Measurements from ENCODE around the gene IRAK3. TPM values are rescaled to one million over a fixed set of nuclear protein-coding genes. Genes with fewer than 3 reads are reported as not detected.
A peak's percentile ranks its signal among the peaks of the same experiment; 100 is the strongest.
"Not testable (repeated sequence)": the region's sequence is repeated elsewhere in the genome, so short reads cannot be mapped to it uniquely, and the experiment has no call there.

Gene IRAK3
- polyA plus RNA-seq, 4 donors = 2.7 to 4.6 (median 3.7) TPM

GRCh38 chr12:66297923-66298322 lies 108.9 kb downstream of the IRAK3 start:
- no peak for DNase-seq (ENCODE audit: low read depth in 4 of 4, low spot score in 3 of 4)

- peak; percentile 91 to 95 (median 94) for DNase-seq (ENCODE audit: low read depth in 4 of 4, low spot score in 3 of 4)
Measured at GRCh38 chr12:66301944-66302826, 113.2 kb downstream of the IRAK3 start, which contains the start of gene HELB. HELB (plus strand) TSS chr12:66302493; CDS start chr12:66302604, 111 bp downstream.

- no peak for DNase-seq (ENCODE audit: low read depth in 4 of 4, low spot score in 3 of 4)
Measured at GRCh38 chr12:66302827-66303169, 113.8 kb downstream of the IRAK3 start.

GRCh38 chr12:66303316-66303804 lies 114.3 kb downstream of the IRAK3 start:
- DNase-seq (ENCODE audit: low read depth in 4 of 4, low spot score in 3 of 4) = not testable (repeated sequence)

Other genes with a start within 250 kb of the IRAK3 start
- 10 to 100 TPM; 31.5 to 42.5 (median 39.9) TPM for gene LLPH, start 58.5 kb upstream of the IRAK3 start, polyA plus RNA-seq (ENCODE audit: insufficient read length in 4 of 4)
- 100 to 1,000 TPM; 148 to 167 (median 163) TPM for gene TMBIM4, start 19.2 kb upstream of the IRAK3 start, polyA plus RNA-seq (ENCODE audit: insufficient read length in 4 of 4)
- gene HELB, start 113.3 kb downstream of the IRAK3 start, polyA plus RNA-seq (ENCODE audit: insufficient read length in 4 of 4) = 1 to 10 TPM; 2.7 to 3.4 (median 3.1) TPM